Activated naive CD4-positive, alpha-beta T cell treated with anti-CD3 and anti-CD28 coated beads, Interleukin-2, amount 50 U/mL, for 16 hours (primary cell): ENCODE results near the gene SPINK7.
"Not testable (repeated sequence)": the region's sequence is repeated elsewhere in the genome, so short reads cannot be mapped to it uniquely, and the experiment has no call there.

Experiments used
- DNase-seq: peaks from one replicate; pipeline ENCODE4 v3.0.0-alpha.2; 2020

Gene SPINK7

GRCh38 chr5:148312153-148312552, at the start of gene SPINK7:
Gene SPINK7 (plus strand): TSS chr5:148312423. CDS start chr5:148312484, 61 bp downstream.
- DNase-seq: no peak

GRCh38 chr5:148267962-148268361, 44.3 kb upstream of the SPINK7 start:
- no peak for DNase-seq

- DNase-seq: no peak
These were observed 43.7 kb upstream of the SPINK7 start, which contains the start of gene SPINK13 for GRCh38 chr5:148268566-148268965. Gene SPINK13 (plus strand): TSS chr5:148268794. CDS start chr5:148270073, 1,279 bp downstream.

- DNase-seq: not testable (repeated sequence)
These were observed 37.1 kb upstream of the SPINK7 start for GRCh38 chr5:148275129-148275528.

- DNase-seq: not testable (repeated sequence)
These were observed 31.3 kb upstream of the SPINK7 start for GRCh38 chr5:148280893-148281292.

GRCh38 chr5:148281336-148281735, 30.9 kb upstream of the SPINK7 start:
- DNase-seq: not testable (repeated sequence)

- DNase-seq: no peak
These were observed 21.7 kb upstream of the SPINK7 start for GRCh38 chr5:148290271-148291195.

- no peak for DNase-seq
These were observed 14.5 kb upstream of the SPINK7 start for GRCh38 chr5:148297731-148298130.

- no peak for DNase-seq
These were observed 5.8 kb upstream of the SPINK7 start for GRCh38 chr5:148306446-148306845.

- DNase-seq: no peak
These were observed 3.2 kb upstream of the SPINK7 start for GRCh38 chr5:148309019-148309418.

GRCh38 chr5:148309746-148310145, 2.5 kb upstream of the SPINK7 start:
- no peak for DNase-seq

GRCh38 chr5:148311484-148311883, 739 bp upstream of the SPINK7 start:
- no peak for DNase-seq

- no peak for DNase-seq
These were observed 2.0 kb downstream of the SPINK7 start for GRCh38 chr5:148314187-148314586.

GRCh38 chr5:148314731-148315130, 2.5 kb downstream of the SPINK7 start:
- no peak for DNase-seq

GRCh38 chr5:148320011-148320963, 8.1 kb downstream of the SPINK7 start:
- DNase-seq: peak; percentile 10

- no peak for DNase-seq
These were observed 21.1 kb downstream of the SPINK7 start for GRCh38 chr5:148333262-148333849.

GRCh38 chr5:148335259-148335658, 23.0 kb downstream of the SPINK7 start, which contains the start of gene SPINK9:
Gene SPINK9 (plus strand): TSS chr5:148335559. CDS start chr5:148335614, 55 bp downstream.
- DNase-seq: no peak

GRCh38 chr5:148336704-148337435, 24.6 kb downstream of the SPINK7 start:
- DNase-seq: no peak

- no peak for DNase-seq
These were observed 30.3 kb downstream of the SPINK7 start for GRCh38 chr5:148342371-148343045.

- DNase-seq: no peak
These were observed 30.8 kb downstream of the SPINK7 start for GRCh38 chr5:148343046-148343407.
